H9 (cell line): Measurements from ENCODE around the gene NIN. TPM values are rescaled to one million over a fixed set of nuclear protein-coding genes. Genes with fewer than 3 reads are reported as not detected.

Experiments used
- DNase-seq: peaks from one replicate; pipeline ENCODE4 v3.0.0-alpha.2; 2017
- H2AFZ ChIP-seq: one replicate; pipeline ENCODE4 v1.6.1; 2013; ENCODE audit warnings: mild to moderate bottlenecking, low read length, control low read depth, moderate library complexity
- H2AK5ac ChIP-seq: 2 replicates; pipeline ENCODE4 v1.6.1; 2013; ENCODE audit warnings: low read length, control low read depth, mixed read lengths; ENCODE audit not compliant: insufficient read length
- H2BK120ac ChIP-seq: one replicate; pipeline ENCODE4 v1.6.1; 2013; ENCODE audit warnings: low read depth, mild to moderate bottlenecking, low read length, control low read depth, inconsistent platforms; ENCODE audit not compliant: poor library complexity, severe bottlenecking
- H2BK12ac ChIP-seq: 2 replicates; pipeline ENCODE4 v1.6.1; 2013; ENCODE audit warnings: low read length, control low read depth, mixed read lengths, low read depth; ENCODE audit not compliant: insufficient read length
- H2BK15ac ChIP-seq: 2 replicates; pipeline ENCODE4 v1.6.1; 2013; ENCODE audit warnings: low read depth, low read length, control low read depth
- H2BK20ac ChIP-seq: one replicate; pipeline ENCODE4 v1.6.1; 2013; ENCODE audit warnings: low read depth, mild to moderate bottlenecking, low read length, control low read depth, inconsistent platforms; ENCODE audit not compliant: poor library complexity, severe bottlenecking
- H2BK5ac ChIP-seq: 2 replicates; pipeline ENCODE4 v1.6.1; 2013; ENCODE audit warnings: low read length, control low read depth, mixed read lengths; ENCODE audit not compliant: insufficient read length
- H3K14ac ChIP-seq: 2 replicates; pipeline ENCODE4 v1.6.1; 2013; ENCODE audit warnings: low read length, control low read depth; ENCODE audit not compliant: insufficient read depth
- H3K18ac ChIP-seq: 2 replicates; pipeline ENCODE4 v1.6.1; 2013; ENCODE audit warnings: low read depth, mild to moderate bottlenecking, mixed read lengths, low read length, control low read depth; ENCODE audit not compliant: insufficient read length
- H3K23ac ChIP-seq: 2 replicates; pipeline ENCODE4 v1.6.1; 2013; ENCODE audit warnings: low read length, control low read depth, mixed read lengths, low read depth; ENCODE audit not compliant: insufficient read length
- H3K23me2 ChIP-seq: 2 replicates; pipeline ENCODE4 v1.6.1; 2013; ENCODE audit warnings: low read depth, mild to moderate bottlenecking, mixed read lengths, low read length, control low read depth; ENCODE audit not compliant: insufficient read length, poor library complexity, severe bottlenecking
- H3K27ac ChIP-seq: 2 replicates; pipeline ENCODE4 v1.5.1; 2013; ENCODE audit warnings: low read length, control low read depth, mixed read lengths, low read depth; ENCODE audit not compliant: insufficient read length
- H3K27me3 ChIP-seq: 2 replicates; pipeline ENCODE4 v1.6.1; 2013; ENCODE audit warnings: low read length, control low read depth, inconsistent platforms; ENCODE audit not compliant: insufficient read depth
- H3K4ac ChIP-seq: 2 replicates; pipeline ENCODE4 v1.6.1; 2013; ENCODE audit warnings: low read depth, mild to moderate bottlenecking, control low read depth, inconsistent platforms, low read length, moderate library complexity
- H3K4me1 ChIP-seq: 2 replicates; pipeline ENCODE4 v1.6.1; 2013; ENCODE audit warnings: low read length, control low read depth, inconsistent platforms; ENCODE audit not compliant: insufficient read depth
- H3K4me2 ChIP-seq: 2 replicates; pipeline ENCODE4 v1.6.1; 2013; ENCODE audit warnings: low read length, control low read depth, mixed read lengths; ENCODE audit not compliant: insufficient read length, insufficient read depth
- H3K56ac ChIP-seq: 2 replicates; pipeline ENCODE4 v1.6.1; 2013; ENCODE audit warnings: low read depth, mild to moderate bottlenecking, mixed read lengths, low read length, control low read depth; ENCODE audit not compliant: insufficient read length
- H3K79me1 ChIP-seq: 2 replicates; pipeline ENCODE4 v1.6.1; 2013; ENCODE audit warnings: low read depth, mild to moderate bottlenecking, moderate library complexity, low read length, control low read depth, inconsistent platforms; ENCODE audit not compliant: insufficient read depth, poor library complexity, severe bottlenecking
- H3K79me2 ChIP-seq: 2 replicates; pipeline ENCODE4 v1.6.1; 2013; ENCODE audit warnings: low read length, control low read depth, inconsistent platforms; ENCODE audit not compliant: insufficient read depth
- H3K9ac ChIP-seq: 2 replicates; pipeline ENCODE4 v1.6.1; 2013; ENCODE audit warnings: low read length, control low read depth, mixed read lengths; ENCODE audit not compliant: insufficient read length; ENCODE audit errors: extremely low read depth
- H3K9me3 ChIP-seq: one replicate; pipeline ENCODE4 v1.6.1; 2013; ENCODE audit warnings: low read depth, low read length, inconsistent platforms; ENCODE audit not compliant: control insufficient read depth
- H3T11ph ChIP-seq: one replicate; pipeline ENCODE4 v1.6.1; 2013; ENCODE audit warnings: mild to moderate bottlenecking, low read length, control low read depth, inconsistent platforms
- H4K20me1 ChIP-seq: one replicate; pipeline ENCODE4 v1.6.1; 2013; ENCODE audit not compliant: control insufficient read depth, insufficient read length, insufficient read depth
- H4K5ac ChIP-seq: 2 replicates; pipeline ENCODE4 v1.6.1; 2013; ENCODE audit warnings: low read depth, mild to moderate bottlenecking, mixed read lengths, low read length, control low read depth; ENCODE audit not compliant: insufficient read length
- H4K8ac ChIP-seq: replicated peaks from 2 replicates; pipeline ENCODE4 v1.6.1; 2013; ENCODE audit warnings: low read length, control low read depth, mixed read lengths, low read depth; ENCODE audit not compliant: insufficient read length
- H4K91ac ChIP-seq: 2 replicates; pipeline ENCODE4 v1.6.1; 2013; ENCODE audit warnings: low read depth, mild to moderate bottlenecking, moderate library complexity, mixed read lengths, low read length, control low read depth; ENCODE audit not compliant: insufficient read length
- H3K27ac Mint-ChIP-seq, 3 experiments: 2 replicates in 2 of 3; 3 replicates in 1 of 3; pipeline ENCODE4 v1.8.0; 2020 to 2021; ENCODE audit warnings: mixed read lengths in 3 of 3, mild to moderate bottlenecking in 1 of 3, moderate library complexity in 1 of 3
- H3K27me3 Mint-ChIP-seq: 2 replicates; pipeline ENCODE4 v1.8.0; 2021; ENCODE audit warnings: low read depth, mild to moderate bottlenecking, moderate library complexity, mixed read lengths
- H3K36me3 Mint-ChIP-seq, 3 experiments: 2 replicates in 2 of 3; 3 replicates in 1 of 3; pipeline ENCODE4 v1.8.0; 2020 to 2021; ENCODE audit warnings: low read depth in 3 of 3, mixed read lengths in 3 of 3; ENCODE audit not compliant: insufficient read depth in 1 of 3
- H3K4me1 Mint-ChIP-seq, 2 experiments: 2 replicates each; pipeline ENCODE4 v1.8.0; 2020; ENCODE audit warnings: mixed read lengths in 2 of 2
- H3K4me3 Mint-ChIP-seq, 2 experiments: 2 replicates in 1 of 2; 3 replicates in 1 of 2; pipeline ENCODE4 v1.8.0; 2020 to 2021; ENCODE audit warnings: mild to moderate bottlenecking in 2 of 2, mixed read lengths in 2 of 2, moderate library complexity in 1 of 2
- H3K9me3 Mint-ChIP-seq, 2 experiments: 2 replicates in 1 of 2; 3 replicates in 1 of 2; pipeline ENCODE4 v1.8.0; 2020; ENCODE audit warnings: mild to moderate bottlenecking in 2 of 2, mixed read lengths in 2 of 2, moderate library complexity in 1 of 2
- WGBS: extraction: QIAGEN DNeasy Blood & Tissue Kit; methylation state at CpG from one replicate; pipeline ENCODE4 v1.1.7; 2013; ENCODE audit warnings: missing lambda C conversion rate, low lambda C conversion rate, mixed read lengths; ENCODE audit not compliant: insufficient read length; ENCODE audit errors: extremely low coverage; 5-methylcytosine and 5-hydroxymethylcytosine counted together
- total RNA-seq: library from RNA; stranded (reverse); gene quantifications from 2 replicates; pipeline ENCODE4 v1.2.1, GENCODE V29; 2021
- TF ChIP-seq, protein P1 (sequence below): fragments of 200-600 bp; sonication (generic); conservative IDR thresholded peaks from 3 replicates; pipeline ENCODE4 v1.8.0; 2021; ENCODE audit warnings: antibody characterized with exemption, mild to moderate bottlenecking

The NIN gene
- total RNA-seq, 1 experiment from 2014 or later = 18.4 TPM

DNA sequence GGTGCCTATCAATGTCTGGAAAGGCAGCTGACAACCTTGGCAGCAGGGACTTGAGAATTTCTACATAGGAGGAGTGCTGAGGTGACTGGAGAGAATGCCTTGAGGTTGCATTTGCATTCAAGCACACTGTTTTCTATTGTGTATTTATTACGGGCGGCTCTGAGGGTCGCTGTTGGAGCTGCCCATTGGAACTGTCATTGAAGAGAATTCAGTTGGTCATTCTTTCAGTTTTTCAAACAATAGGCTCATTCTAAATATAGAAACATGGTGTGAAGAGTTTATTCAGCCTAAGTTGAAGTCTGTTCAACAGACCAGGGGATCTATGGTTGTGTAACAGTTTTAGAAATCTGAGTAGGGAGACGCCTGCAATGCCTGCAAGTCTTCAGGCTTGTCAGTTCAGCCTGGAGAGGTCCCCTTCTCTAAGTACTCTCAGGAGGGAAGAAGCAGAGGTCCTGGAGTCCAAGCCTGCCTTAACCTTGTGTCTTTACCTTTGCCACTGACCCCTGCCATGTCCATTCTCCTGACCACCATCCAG, 31.1 kb upstream of the NIN start:
- no peak overlapping the region for H3K4ac ChIP-seq
- no peaks in the 10 kb centered on the region; a peak in 1 of 5 replicates for H3K9me3 Mint-ChIP-seq
- no peaks in the 10 kb centered on the region for H3K27me3 ChIP-seq
- H3K79me2 ChIP-seq = no peaks in the 10 kb centered on the region
- no peak overlapping the region for H2BK12ac ChIP-seq
- no peaks in the 10 kb centered on the region for H3K9me3 ChIP-seq
- no CpG with 5 or more reads among the region's 4 CpGs for WGBS
- no peak overlapping the region for H2BK120ac ChIP-seq
- H3K27me3 Mint-ChIP-seq = no peaks in the 10 kb centered on the region; the same call in 1 of the 2 replicates
- H4K20me1 ChIP-seq = no peaks in the 10 kb centered on the region
- H3K79me1 ChIP-seq = no peaks in the 10 kb centered on the region
- peaks cover 27 to 28% of the 10 kb centered on the region in 2 experiments for H3K4me1 Mint-ChIP-seq
- no peaks in the 10 kb centered on the region for H3K23me2 ChIP-seq
- H4K5ac ChIP-seq = no peak overlapping the region
- H3K14ac ChIP-seq = no peak overlapping the region
- no peak overlapping the region for H3K27ac Mint-ChIP-seq
- no peak overlapping the region for H2BK15ac ChIP-seq
- no peak overlapping the region for H3T11ph ChIP-seq
- no peak overlapping the region for H3K27ac ChIP-seq
- no peak overlapping the region for H2AFZ ChIP-seq
- DNase-seq = no peak
- peaks cover 4% of the 10 kb centered on the region for H3K4me1 ChIP-seq
- H3K4me3 Mint-ChIP-seq = no peak overlapping the region
- TF ChIP-seq, protein P1, sequence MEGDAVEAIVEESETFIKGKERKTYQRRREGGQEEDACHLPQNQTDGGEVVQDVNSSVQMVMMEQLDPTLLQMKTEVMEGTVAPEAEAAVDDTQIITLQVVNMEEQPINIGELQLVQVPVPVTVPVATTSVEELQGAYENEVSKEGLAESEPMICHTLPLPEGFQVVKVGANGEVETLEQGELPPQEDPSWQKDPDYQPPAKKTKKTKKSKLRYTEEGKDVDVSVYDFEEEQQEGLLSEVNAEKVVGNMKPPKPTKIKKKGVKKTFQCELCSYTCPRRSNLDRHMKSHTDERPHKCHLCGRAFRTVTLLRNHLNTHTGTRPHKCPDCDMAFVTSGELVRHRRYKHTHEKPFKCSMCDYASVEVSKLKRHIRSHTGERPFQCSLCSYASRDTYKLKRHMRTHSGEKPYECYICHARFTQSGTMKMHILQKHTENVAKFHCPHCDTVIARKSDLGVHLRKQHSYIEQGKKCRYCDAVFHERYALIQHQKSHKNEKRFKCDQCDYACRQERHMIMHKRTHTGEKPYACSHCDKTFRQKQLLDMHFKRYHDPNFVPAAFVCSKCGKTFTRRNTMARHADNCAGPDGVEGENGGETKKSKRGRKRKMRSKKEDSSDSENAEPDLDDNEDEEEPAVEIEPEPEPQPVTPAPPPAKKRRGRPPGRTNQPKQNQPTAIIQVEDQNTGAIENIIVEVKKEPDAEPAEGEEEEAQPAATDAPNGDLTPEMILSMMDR = no peak
- H3K36me3 Mint-ChIP-seq = no peaks in the 10 kb centered on the region
- H3K18ac ChIP-seq = no peak overlapping the region
- no peak overlapping the region for H3K56ac ChIP-seq
- H3K4me2 ChIP-seq = no peak overlapping the region
- H4K91ac ChIP-seq = no peak overlapping the region
- H3K23ac ChIP-seq = no peak overlapping the region
- no peak overlapping the region for H2AK5ac ChIP-seq
- no peak overlapping the region for H3K9ac ChIP-seq
- no peak overlapping the region for H2BK20ac ChIP-seq
- no peak overlapping the region for H4K8ac ChIP-seq
- H2BK5ac ChIP-seq = no peak overlapping the region
